Esophagus squamous epithelium (tissue), 5 donors: ENCODE measurements around the gene SLC25A20. TPM values are rescaled to one million over a fixed set of nuclear protein-coding genes. Genes with fewer than 3 reads are reported as not detected.

Experiments
- DNase-seq: peaks from one replicate; lab custom pipeline; 2025; lab: John Stamatoyannopoulos, UW
- H3K27ac ChIP-seq, 4 donors: fragments of 200-600 bp; sonication (generic); one replicate each; pipeline ENCODE4 v1.5.1; 2016 to 2019; ENCODE audit warnings: mild to moderate bottlenecking in 1 of 4
- H3K27me3 ChIP-seq, 4 donors: fragments of 200-600 bp; sonication (generic); 1 replicate in 3 of 4; 2 replicates in 1 of 4; pipeline versions ENCODE4 v1.5.1 to v1.6.0; 2017 to 2021; ENCODE audit warnings: antibody characterized with exemption in 1 of 4
- H3K36me3 ChIP-seq, 3 donors: fragments of 200-600 bp; sonication (generic); one replicate each; pipeline ENCODE4 v1.5.1; 2016 to 2019
- H3K4me1 ChIP-seq, 3 donors: fragments of 200-600 bp; sonication (generic); one replicate each; pipeline ENCODE4 v1.5.1; 2017 to 2019
- H3K4me3 ChIP-seq, 4 donors: fragments of 200-600 bp; sonication (generic); 1 replicate in 3 of 4; 2 replicates in 1 of 4; pipeline ENCODE4 v1.5.1; 2016 to 2019; ENCODE audit warnings: mild to moderate bottlenecking in 2 of 4, moderate library complexity in 1 of 4
- H3K9me3 ChIP-seq, 3 donors: fragments of 200-600 bp; sonication (generic); one replicate each; pipeline ENCODE4 v1.5.1; 2016 to 2019
- CTCF ChIP-seq, 6 experiments: fragments of 450-650 bp in 4 of 6; fragments of 200-600 bp in 2 of 6; sonication (generic) in 2 of 6; IDR thresholded peaks; one replicate each; pipeline ENCODE4 v1.5.1; 2016 to 2019; ENCODE audit warnings: antibody characterized with exemption in 6 of 6, mild to moderate bottlenecking in 4 of 6, moderate library complexity in 4 of 6
- POLR2A ChIP-seq, 4 donors: fragments of 450-650 bp; IDR thresholded peaks; one replicate each; pipeline ENCODE4 v1.6.1; 2017; ENCODE audit warnings: antibody characterized with exemption in 4 of 4, mild to moderate bottlenecking in 4 of 4, moderate library complexity in 3 of 4
- WGBS, 2 donors: methylation state at CpG; one replicate each; pipeline ENCODE4 v1.1.5; 2018; 5-methylcytosine and 5-hydroxymethylcytosine counted together
- intact Hi-C: fragments of 100-400 bp; cut with DNase I; formaldehyde crosslinking; loops from one replicate; pipeline ENCODE4 v1.15.0; 2022
- total RNA-seq, 4 donors: library from RNA; depleted of rRNA; stranded (reverse); fragments of >200 nt; gene quantifications; one replicate each; pipeline ENCODE4 v1.1.0, GENCODE V29; 2016
- donor health status: DM: yes; HTN: yes; CAD: no.

SLC25A20 gene
- total RNA-seq, 4 donors from 2014 or later = 4.2 to 19.6 (median 11.7) TPM

- no peak for DNase-seq
- Histone ChIP-seq H3K27me3 (no peaks in the 10 kb centered on the region), H3K4me3 (peak overlapping the region; percentile 71 to 87 (median 76)), H3K9me3 (no peaks in the 10 kb centered on the region), H3K36me3 (no peaks in the 10 kb centered on the region), H3K27ac (peak overlapping the region in 3 of 4 donors; percentile 84 to 89 (median 85)), H3K4me1 (peaks cover 9 to 24% (median 18%) of the 10 kb centered on the region in 3 donors)
- intact Hi-C loops = no loop called here
- TF ChIP-seq CTCF (IDR thresholded peaks at IDR 0.05) (no peak), POLR2A (IDR thresholded peaks at IDR 0.05) (no peak)
- WGBS, 2 donors = 36 to 40% methylated on average over 16 of the region's 17 CpGs
These were observed 964 bp downstream of the SLC25A20 start for GRCh38 chr3:48897460-48898376.

DNA sequence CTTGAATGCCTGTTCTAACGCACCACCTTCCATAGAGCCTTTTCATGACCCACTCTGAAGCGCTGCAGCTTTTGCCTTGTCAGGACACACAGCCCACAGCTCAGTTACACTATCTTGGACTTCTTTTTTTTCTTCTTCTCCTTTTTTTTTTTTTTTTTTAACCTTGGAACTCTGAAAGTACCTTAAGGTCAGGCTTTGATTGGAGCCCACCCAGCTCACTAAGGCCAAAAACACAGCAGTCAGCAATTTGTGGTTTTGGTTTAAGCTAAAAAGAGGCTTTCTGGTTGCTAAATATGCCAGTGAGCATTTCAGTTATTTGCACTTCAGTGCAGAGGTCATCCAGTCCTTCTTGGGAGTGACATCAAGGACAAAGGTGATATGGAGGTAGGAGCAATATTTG lies 1.7 kb downstream of the SLC25A20 start:
- Histone ChIP-seq H3K27ac (no peak overlapping the region), H3K27me3 (no peaks in the 10 kb centered on the region), H3K4me1 (peaks cover 9 to 24% (median 18%) of the 10 kb centered on the region in 3 donors), H3K36me3 (peaks cover 0 to under 1% (median 0%) of the 10 kb centered on the region in 3 donors), H3K4me3 (no peak overlapping the region), H3K9me3 (no peaks in the 10 kb centered on the region)
- WGBS, 2 donors = 77 to 93% methylated on average over 2 of the region's 2 CpGs
- intact Hi-C loops = no loop called here
- TF ChIP-seq POLR2A (IDR thresholded peaks at IDR 0.05) (no peak), CTCF (IDR thresholded peaks at IDR 0.05) (no peak)
- no peak for DNase-seq

- TF ChIP-seq CTCF (IDR thresholded peaks at IDR 0.05) = no peak
- no peak for TF ChIP-seq POLR2A (IDR thresholded peaks at IDR 0.05)
- Histone ChIP-seq H3K4me1 (peaks cover 9 to 26% (median 18%) of the 10 kb centered on the region in 3 donors), H3K4me3 (no peak overlapping the region), H3K36me3 (peaks cover 0 to 13% (median 9%) of the 10 kb centered on the region in 3 donors), H3K27me3 (no peaks in the 10 kb centered on the region), H3K9me3 (no peaks in the 10 kb centered on the region), H3K27ac (no peak overlapping the region)
- DNase-seq = no peak
- 80 to 100% methylated on average over 2 to 6 of the region's 6 CpGs for WGBS, 2 donors
- intact Hi-C loops = no loop called here
These were observed 4.2 kb downstream of the SLC25A20 start for GRCh38 chr3:48894516-48894915.

GRCh38 chr3:48891606-48892005 lies 7.1 kb downstream of the SLC25A20 start:
- WGBS, 2 donors = 91 to 94% methylated on average over 8 of the region's 8 CpGs
- TF ChIP-seq CTCF (IDR thresholded peaks at IDR 0.05) (no peak), POLR2A (IDR thresholded peaks at IDR 0.05) (no peak)
- Histone ChIP-seq H3K36me3 (peaks cover 0 to 13% (median 9%) of the 10 kb centered on the region in 3 donors), H3K4me1 (peaks cover 0 to 11% (median 0%) of the 10 kb centered on the region in 3 donors), H3K27ac (no peak overlapping the region), H3K9me3 (no peaks in the 10 kb centered on the region), H3K27me3 (no peaks in the 10 kb centered on the region), H3K4me3 (no peak overlapping the region)
- DNase-seq = no peak
- intact Hi-C loops = no loop called here

- Histone ChIP-seq H3K27ac (no peak overlapping the region), H3K36me3 (peaks cover 0 to 30% (median 0%) of the 10 kb centered on the region in 3 donors), H3K27me3 (no peaks in the 10 kb centered on the region), H3K9me3 (no peaks in the 10 kb centered on the region), H3K4me1 (peaks cover 0 to 11% (median 0%) of the 10 kb centered on the region in 3 donors), H3K4me3 (no peak overlapping the region)
- DNase-seq = no peak
- TF ChIP-seq CTCF (IDR thresholded peaks at IDR 0.05) = no peak
- TF ChIP-seq POLR2A (IDR thresholded peaks at IDR 0.05) = no peak
- intact Hi-C loops = no loop called here
These were observed 12.9 kb downstream of the SLC25A20 start for GRCh38 chr3:48885753-48886152.
